ENCODE data around the gene SORCS2.

DNA sequence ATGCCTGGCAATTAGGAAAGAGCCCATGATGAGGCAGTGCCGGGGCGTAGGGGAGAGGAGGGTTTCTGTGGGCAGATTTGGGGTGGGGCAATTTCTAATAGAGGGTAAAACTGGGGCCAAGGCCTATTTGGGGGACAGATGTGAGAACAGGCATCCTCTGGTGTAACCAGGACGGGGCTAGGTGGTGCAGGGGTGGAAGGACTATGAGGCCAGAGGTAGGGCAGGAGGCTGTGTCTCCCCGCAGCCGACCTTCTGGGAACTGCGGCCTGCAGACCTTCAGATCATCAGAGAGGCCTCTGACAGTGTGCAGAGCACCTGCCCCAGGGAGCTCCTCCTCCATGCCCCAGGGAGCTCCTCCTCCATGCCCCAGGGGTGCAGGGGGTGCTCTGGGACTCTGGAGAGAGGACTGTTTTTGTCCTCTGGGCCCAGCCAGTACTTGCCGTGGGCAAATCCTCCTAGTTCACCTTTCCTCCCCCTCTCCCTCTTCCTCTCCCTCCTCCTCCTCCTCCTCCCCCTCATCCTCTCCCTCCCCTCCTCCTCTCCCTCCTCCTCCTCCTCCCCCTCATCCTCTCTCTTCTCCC is 101.9 kb downstream of the SORCS2 start:
- TF ChIP-seq, protein P1, sequence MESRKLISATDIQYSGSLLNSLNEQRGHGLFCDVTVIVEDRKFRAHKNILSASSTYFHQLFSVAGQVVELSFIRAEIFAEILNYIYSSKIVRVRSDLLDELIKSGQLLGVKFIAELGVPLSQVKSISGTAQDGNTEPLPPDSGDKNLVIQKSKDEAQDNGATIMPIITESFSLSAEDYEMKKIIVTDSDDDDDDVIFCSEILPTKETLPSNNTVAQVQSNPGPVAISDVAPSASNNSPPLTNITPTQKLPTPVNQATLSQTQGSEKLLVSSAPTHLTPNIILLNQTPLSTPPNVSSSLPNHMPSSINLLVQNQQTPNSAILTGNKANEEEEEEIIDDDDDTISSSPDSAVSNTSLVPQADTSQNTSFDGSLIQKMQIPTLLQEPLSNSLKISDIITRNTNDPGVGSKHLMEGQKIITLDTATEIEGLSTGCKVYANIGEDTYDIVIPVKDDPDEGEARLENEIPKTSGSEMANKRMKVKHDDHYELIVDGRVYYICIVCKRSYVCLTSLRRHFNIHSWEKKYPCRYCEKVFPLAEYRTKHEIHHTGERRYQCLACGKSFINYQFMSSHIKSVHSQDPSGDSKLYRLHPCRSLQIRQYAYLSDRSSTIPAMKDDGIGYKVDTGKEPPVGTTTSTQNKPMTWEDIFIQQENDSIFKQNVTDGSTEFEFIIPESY (IDR thresholded peaks at IDR 0.05; ENCODE audit: borderline replicate concordance, low read depth) = no peak
- TF ChIP-seq POLR2AphosphoS5 (IDR thresholded peaks at IDR 0.05; ENCODE audit: low read depth, low read length) (no peak), MAX (IDR thresholded peaks at IDR 0.05; ENCODE audit: low read depth) (no peak), CTCF (IDR thresholded peaks at IDR 0.05) (no peak), REST (IDR thresholded peaks at IDR 0.05; ENCODE audit: low read depth, low read length) (no peak), JUND (IDR thresholded peaks at IDR 0.05) (no peak), TEAD4 (IDR thresholded peaks at IDR 0.05; ENCODE audit: borderline replicate concordance, insufficient read depth) (no peak), SMC3 (IDR thresholded peaks at IDR 0.05; ENCODE audit: low read depth, low read length) (no peak), RAD21 (IDR thresholded peaks at IDR 0.05; ENCODE audit: low read length) (no peak), TAF1 (IDR thresholded peaks at IDR 0.05; ENCODE audit: borderline replicate concordance, low read depth, low read length) (no peak), PBX3 (IDR thresholded peaks at IDR 0.05) (no peak), GABPA (IDR thresholded peaks at IDR 0.05; ENCODE audit: low read depth) (no peak), EP300 (IDR thresholded peaks at IDR 0.05; ENCODE audit: borderline replicate concordance in 1 of 2, low read depth in 1 of 2, low read length in 1 of 2) (no peak)
- TF ChIP-seq, protein P2, sequence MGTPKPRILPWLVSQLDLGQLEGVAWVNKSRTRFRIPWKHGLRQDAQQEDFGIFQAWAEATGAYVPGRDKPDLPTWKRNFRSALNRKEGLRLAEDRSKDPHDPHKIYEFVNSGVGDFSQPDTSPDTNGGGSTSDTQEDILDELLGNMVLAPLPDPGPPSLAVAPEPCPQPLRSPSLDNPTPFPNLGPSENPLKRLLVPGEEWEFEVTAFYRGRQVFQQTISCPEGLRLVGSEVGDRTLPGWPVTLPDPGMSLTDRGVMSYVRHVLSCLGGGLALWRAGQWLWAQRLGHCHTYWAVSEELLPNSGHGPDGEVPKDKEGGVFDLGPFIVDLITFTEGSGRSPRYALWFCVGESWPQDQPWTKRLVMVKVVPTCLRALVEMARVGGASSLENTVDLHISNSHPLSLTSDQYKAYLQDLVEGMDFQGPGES (IDR thresholded peaks at IDR 0.05; ENCODE audit: low read depth, low read length) = no peak

Measured in SK-N-SH (cell line).